Caco-2 (cell line): ENCODE results near the gene P2RX1. TPM values are rescaled to one million over a fixed set of nuclear protein-coding genes. Genes with fewer than 3 reads are reported as not detected.

Experiments used
- BruUV-seq: library from RNA; stranded (reverse); fragments of 400-500 nt; replicated peaks from 2 replicates; lab custom pipeline; 2021; lab: Mats Ljungman, UMichigan
- CTCF ChIA-PET: fragments of 300-600 bp; sonication (Branson Sonifier 250); formaldehyde crosslinking; loops from one replicate; lab custom pipeline; 2022; ENCODE audit warnings: antibody characterized with exemption; lab: Charles Lee
- POLR2A ChIA-PET: fragments of 300-600 bp; sonication (Branson Sonifier 250); formaldehyde crosslinking; loops from one replicate; lab custom pipeline; 2022; ENCODE audit warnings: antibody characterized with exemption; lab: Charles Lee
- DNase-seq, 2 experiments: peaks; one replicate each; pipeline versions ENCODE4 v3.0.0 to v3.0.0-alpha.2; 2020 to 2022
- H3K27me3 ChIP-seq: replicated peaks from 2 replicates; pipeline ENCODE4 v1.6.0; 2011; ENCODE audit warnings: low read length; ENCODE audit not compliant: control insufficient read depth, insufficient read depth
- H3K36me3 ChIP-seq: 2 replicates; pipeline ENCODE4 v1.5.1; 2011; ENCODE audit warnings: low read length; ENCODE audit not compliant: control insufficient read depth, insufficient read depth
- H3K4me1 ChIP-seq: fragments of 250-450 bp; sonication (Bioruptor Pico); 2 replicates; pipeline ENCODE4 v1.5.1; 2020; ENCODE audit warnings: mild to moderate bottlenecking
- H3K4me3 ChIP-seq: 2 replicates; pipeline ENCODE4 v1.5.1; 2011; ENCODE audit warnings: low read depth, mild to moderate bottlenecking, control low read depth, low read length
- H3K9me3 ChIP-seq: fragments of 250-450 bp; sonication (Bioruptor Pico); 2 replicates; pipeline ENCODE4 v1.5.1; 2020; ENCODE audit warnings: mild to moderate bottlenecking, moderate library complexity
- H3K27ac Mint-ChIP-seq: one replicate; pipeline ENCODE4 v1.8.0; 2022; ENCODE audit warnings: mixed read lengths; ENCODE audit not compliant: unreplicated experiment
- H3K27me3 Mint-ChIP-seq: one replicate; pipeline ENCODE4 v1.8.0; 2022; ENCODE audit warnings: mixed read lengths; ENCODE audit not compliant: insufficient read depth, unreplicated experiment
- H3K36me3 Mint-ChIP-seq: one replicate; pipeline ENCODE4 v1.8.0; 2022; ENCODE audit warnings: mild to moderate bottlenecking, mixed read lengths; ENCODE audit not compliant: insufficient read depth, unreplicated experiment
- H3K4me1 Mint-ChIP-seq: one replicate; pipeline ENCODE4 v1.8.0; 2022; ENCODE audit warnings: low read depth, mixed read lengths; ENCODE audit not compliant: unreplicated experiment
- H3K4me3 Mint-ChIP-seq: one replicate; pipeline ENCODE4 v1.8.0; 2022; ENCODE audit warnings: mild to moderate bottlenecking, moderate library complexity, mixed read lengths; ENCODE audit not compliant: unreplicated experiment
- H3K9me3 Mint-ChIP-seq: one replicate; pipeline ENCODE4 v1.8.0; 2022; ENCODE audit warnings: mixed read lengths; ENCODE audit not compliant: unreplicated experiment
- intact Hi-C: fragments of 100-400 bp; cut with micrococcal nuclease; formaldehyde crosslinking; loops from one replicate; pipeline ENCODE4 v1.10.0; 2022; ENCODE audit not compliant: unreplicated experiment
- total RNA-seq: library from RNA; stranded (reverse); gene quantifications from 2 replicates; pipeline ENCODE4 v1.2.3, GENCODE V29; 2022
- TF ChIP-seq, protein P1 (sequence below), 2 experiments: fragments of 200-600 bp in 1 of 2; IDR thresholded peaks; 1 replicate in 1 of 2; 2 replicates in 1 of 2; pipeline versions ENCODE4 v1.5.1 to v1.8.0; 2011 to 2022; ENCODE audit warnings: antibody characterized with exemption in 1 of 2, control low read depth in 1 of 2, inconsistent platforms in 1 of 2, low read depth in 1 of 2, low read length in 1 of 2, mild to moderate bottlenecking in 1 of 2, moderate library complexity in 1 of 2; ENCODE audit not compliant: insufficient read depth in 1 of 2, severe bottlenecking in 1 of 2, unreplicated experiment in 1 of 2

Gene P2RX1
- total RNA-seq, 1 experiment from 2014 or later = 0.23 TPM

GRCh38 chr17:3895354-3895753, 20.9 kb downstream of the P2RX1 start:
- H3K27ac Mint-ChIP-seq = no peak overlapping the region

GRCh38 chr17:3894911-3895343, 21.3 kb downstream of the P2RX1 start:
- no peak overlapping the region for H3K27ac Mint-ChIP-seq
- DNase-seq = no peak
- no peaks in the 10 kb centered on the region for H3K9me3 Mint-ChIP-seq
- no peak overlapping the region for H3K4me3 Mint-ChIP-seq
- Histone ChIP-seq H3K27me3 (no peaks in the 10 kb centered on the region), H3K9me3 (no peaks in the 10 kb centered on the region), H3K36me3 (no peaks in the 10 kb centered on the region), H3K4me3 (no peak overlapping the region), H3K4me1 (peaks cover 7% of the 10 kb centered on the region; the same call in 1 of the 2 replicates)
- no TSS peak for BruUV-seq
- intact Hi-C loops = no loop called here
- ChIA-PET CTCF (interaction anchor here (0.6 kb wide), 1 partner anchor 139 kb away, joined by 3 read pairs; no protein-coding TSS in a partner anchor), POLR2A (no interaction called here)
- no peaks in the 10 kb centered on the region for H3K27me3 Mint-ChIP-seq
- peaks cover 8% of the 10 kb centered on the region for H3K36me3 Mint-ChIP-seq
- TF ChIP-seq, protein P1, sequence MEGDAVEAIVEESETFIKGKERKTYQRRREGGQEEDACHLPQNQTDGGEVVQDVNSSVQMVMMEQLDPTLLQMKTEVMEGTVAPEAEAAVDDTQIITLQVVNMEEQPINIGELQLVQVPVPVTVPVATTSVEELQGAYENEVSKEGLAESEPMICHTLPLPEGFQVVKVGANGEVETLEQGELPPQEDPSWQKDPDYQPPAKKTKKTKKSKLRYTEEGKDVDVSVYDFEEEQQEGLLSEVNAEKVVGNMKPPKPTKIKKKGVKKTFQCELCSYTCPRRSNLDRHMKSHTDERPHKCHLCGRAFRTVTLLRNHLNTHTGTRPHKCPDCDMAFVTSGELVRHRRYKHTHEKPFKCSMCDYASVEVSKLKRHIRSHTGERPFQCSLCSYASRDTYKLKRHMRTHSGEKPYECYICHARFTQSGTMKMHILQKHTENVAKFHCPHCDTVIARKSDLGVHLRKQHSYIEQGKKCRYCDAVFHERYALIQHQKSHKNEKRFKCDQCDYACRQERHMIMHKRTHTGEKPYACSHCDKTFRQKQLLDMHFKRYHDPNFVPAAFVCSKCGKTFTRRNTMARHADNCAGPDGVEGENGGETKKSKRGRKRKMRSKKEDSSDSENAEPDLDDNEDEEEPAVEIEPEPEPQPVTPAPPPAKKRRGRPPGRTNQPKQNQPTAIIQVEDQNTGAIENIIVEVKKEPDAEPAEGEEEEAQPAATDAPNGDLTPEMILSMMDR (IDR thresholded peaks at IDR 0.05; ENCODE audit: insufficient read depth in 1 of 2, low read depth in 1 of 2, low read length in 1 of 2, severe bottlenecking in 1 of 2, unreplicated experiment in 1 of 2) = no peak
- peaks cover 9% of the 10 kb centered on the region for H3K4me1 Mint-ChIP-seq

More at GRCh38 chr17:3895354-3895753, 20.9 kb downstream of the P2RX1 start:
- Histone ChIP-seq H3K36me3 (no peaks in the 10 kb centered on the region), H3K9me3 (no peaks in the 10 kb centered on the region), H3K27me3 (no peaks in the 10 kb centered on the region), H3K4me3 (no peak overlapping the region), H3K4me1 (peaks cover 7% of the 10 kb centered on the region; the same call in 1 of the 2 replicates)
- no TSS peak for BruUV-seq
- ChIA-PET CTCF (interaction anchor here (0.6 kb wide), 1 partner anchor 139 kb away, joined by 3 read pairs; no protein-coding TSS in a partner anchor), POLR2A (no interaction called here)
- DNase-seq = no peak
- intact Hi-C loops = no loop called here
- TF ChIP-seq, protein P1 (IDR thresholded peaks at IDR 0.05; ENCODE audit: insufficient read depth in 1 of 2, low read depth in 1 of 2, low read length in 1 of 2, severe bottlenecking in 1 of 2, unreplicated experiment in 1 of 2) = no peak
- Mint-ChIP-seq H3K4me3 (no peak overlapping the region), H3K9me3 (no peaks in the 10 kb centered on the region), H3K36me3 (peaks cover 8% of the 10 kb centered on the region), H3K27me3 (no peaks in the 10 kb centered on the region), H3K4me1 (peaks cover 9% of the 10 kb centered on the region)

- Histone ChIP-seq H3K4me1 (peaks cover 7% of the 10 kb centered on the region; the same call in 1 of the 2 replicates), H3K27me3 (no peaks in the 10 kb centered on the region), H3K4me3 (no peak overlapping the region), H3K9me3 (no peaks in the 10 kb centered on the region), H3K36me3 (no peaks in the 10 kb centered on the region)
- CTCF ChIA-PET = interaction anchor here (2.3 kb wide), 1 partner anchor 48 kb away, joined by 11 read pairs; the partner anchor contains the start of gene NCBP3
- no peaks in the 10 kb centered on the region for H3K9me3 Mint-ChIP-seq
- peak overlapping the region; percentile 91 for H3K27ac Mint-ChIP-seq
- no peaks in the 10 kb centered on the region for H3K27me3 Mint-ChIP-seq
- peaks cover 9% of the 10 kb centered on the region for H3K4me1 Mint-ChIP-seq
- peaks cover 8% of the 10 kb centered on the region for H3K36me3 Mint-ChIP-seq
- peak overlapping the region; percentile 71 for H3K4me3 Mint-ChIP-seq
- DNase-seq = no peak
- intact Hi-C loops = no loop called here
- TF ChIP-seq, protein P1 (IDR thresholded peaks at IDR 0.05; ENCODE audit: insufficient read depth in 1 of 2, low read depth in 1 of 2, low read length in 1 of 2, severe bottlenecking in 1 of 2, unreplicated experiment in 1 of 2) = no peak
- no TSS peak for BruUV-seq
- POLR2A ChIA-PET = no interaction called here
These were observed 22.1 kb downstream of the P2RX1 start for GRCh38 chr17:3894188-3894587.
